IMR-90 (cell line): Measurements from ENCODE around the gene PIP5K1C. TPM values are rescaled to one million over a fixed set of nuclear protein-coding genes. Genes with fewer than 3 reads are reported as not detected.

Experiments used
- ATAC-seq: fragments of 200-7000 bp; cut with Tn5 transposase; 2 replicates; pipeline ENCODE4 v1.9.1; 2020; ENCODE audit warnings: low read depth, mild to moderate bottlenecking, moderate library complexity
- BruUV-seq: library from RNA; stranded (reverse); fragments of 400-500 nt; replicated peaks from 2 replicates; lab custom pipeline; 2021; lab: Mats Ljungman, UMichigan
- CTCF ChIA-PET: fragments of 300-600 bp; formaldehyde crosslinking; extraction: SDS; loops from one replicate; lab custom pipeline; 2021; ENCODE audit warnings: antibody characterized with exemption; lab: Yijun Ruan, JAX
- POLR2A ChIA-PET: fragments of 300-600 bp; sonication (Branson Sonifier 250); formaldehyde crosslinking; loops from one replicate; lab custom pipeline; 2022; ENCODE audit warnings: antibody characterized with exemption; ENCODE audit not compliant: unreplicated experiment; lab: Charles Lee
- DNase-seq: peaks from one replicate; pipeline ENCODE4 v3.0.0; 2013
- H2AFZ ChIP-seq: replicated peaks from 2 replicates; pipeline ENCODE3; 2013; ENCODE audit warnings: low read length, mild to moderate bottlenecking; ENCODE audit not compliant: poor library complexity
- H2AK5ac ChIP-seq: 2 replicates; pipeline ENCODE4 v1.6.1; 2013; ENCODE audit warnings: low read depth, low read length, inconsistent platforms
- H2AK9ac ChIP-seq: replicated peaks from 2 replicates; pipeline ENCODE3; 2013; ENCODE audit warnings: mild to moderate bottlenecking, low read depth, low read length, moderate library complexity; ENCODE audit not compliant: poor library complexity
- H2BK120ac ChIP-seq: 2 replicates; pipeline ENCODE4 v1.6.1; 2013; ENCODE audit warnings: low read depth, low read length, inconsistent platforms
- H2BK15ac ChIP-seq: 3 replicates; pipeline ENCODE4 v1.6.1; 2013; ENCODE audit warnings: low read depth, low read length, inconsistent platforms
- H2BK20ac ChIP-seq: 2 replicates; pipeline ENCODE4 v1.6.1; 2013; ENCODE audit warnings: low read depth, mild to moderate bottlenecking, inconsistent platforms, low read length, moderate library complexity
- H2BK5ac ChIP-seq: 2 replicates; pipeline ENCODE4 v1.6.1; 2013; ENCODE audit warnings: mild to moderate bottlenecking, low read depth, low read length, inconsistent platforms; ENCODE audit not compliant: poor library complexity, severe bottlenecking
- H3K14ac ChIP-seq: replicated peaks from 2 replicates; pipeline ENCODE4 v1.6.1; 2013; ENCODE audit warnings: low read depth, low read length, inconsistent platforms
- H3K18ac ChIP-seq: 2 replicates; pipeline ENCODE4 v1.6.1; 2013; ENCODE audit warnings: low read depth, low read length, control low read depth
- H3K23ac ChIP-seq: 2 replicates; pipeline ENCODE4 v1.6.1; 2013; ENCODE audit warnings: low read depth, low read length, inconsistent platforms
- H3K27ac ChIP-seq: 2 replicates; pipeline ENCODE4 v1.5.1; 2013; ENCODE audit warnings: mild to moderate bottlenecking, control low read depth, low read length; ENCODE audit not compliant: insufficient read depth
- H3K27me3 ChIP-seq: 2 replicates; pipeline ENCODE4 v1.6.1; 2013; ENCODE audit warnings: low read length; ENCODE audit not compliant: control insufficient read depth, insufficient read depth
- H3K36me3 ChIP-seq: 2 replicates; pipeline ENCODE4 v1.6.1; 2013; ENCODE audit warnings: low read length, mixed read lengths; ENCODE audit not compliant: control insufficient read depth, insufficient read depth
- H3K4ac ChIP-seq: 2 replicates; pipeline ENCODE4 v1.6.1; 2013; ENCODE audit warnings: low read depth, low read length, inconsistent platforms
- H3K4me1 ChIP-seq: 2 replicates; pipeline ENCODE4 v1.6.1; 2013; ENCODE audit warnings: low read length, mixed read lengths; ENCODE audit not compliant: control insufficient read depth, insufficient read depth
- H3K4me2 ChIP-seq: 2 replicates; pipeline ENCODE4 v1.6.1; 2013; ENCODE audit warnings: low read depth, mild to moderate bottlenecking, control low read depth, low read length, moderate library complexity
- H3K4me3 ChIP-seq: 2 replicates; pipeline ENCODE4 v1.5.1; 2013; ENCODE audit warnings: low read depth, mild to moderate bottlenecking, control low read depth, low read length, moderate library complexity; ENCODE audit not compliant: insufficient read depth
- H3K56ac ChIP-seq: 2 replicates; pipeline ENCODE4 v1.6.1; 2013; ENCODE audit warnings: low read length, inconsistent platforms; ENCODE audit not compliant: insufficient read depth; ENCODE audit errors: extremely low read depth
- H3K79me1 ChIP-seq, 2 experiments: 2 replicates each; pipeline ENCODE4 v1.6.1; 2013; ENCODE audit warnings: low read length in 2 of 2, inconsistent platforms in 1 of 2, low read depth in 1 of 2
- H3K9ac ChIP-seq: 2 replicates; pipeline ENCODE4 v1.6.1; 2013; ENCODE audit warnings: low read depth, low read length, control low read depth
- H3K9me1 ChIP-seq: 2 replicates; pipeline ENCODE4 v1.6.1; 2013; ENCODE audit warnings: low read length, inconsistent platforms; ENCODE audit not compliant: insufficient read depth
- H3K9me3 ChIP-seq: 2 replicates; pipeline ENCODE4 v1.6.1; 2013; ENCODE audit warnings: low read length; ENCODE audit not compliant: control insufficient read depth, insufficient read depth
- H4K20me1 ChIP-seq: 2 replicates; pipeline ENCODE4 v1.6.1; 2013; ENCODE audit warnings: low read length, inconsistent platforms; ENCODE audit not compliant: insufficient read depth
- H4K5ac ChIP-seq: 2 replicates; pipeline ENCODE4 v1.6.1; 2013; ENCODE audit warnings: mild to moderate bottlenecking, low read depth, low read length, control low read depth
- H4K8ac ChIP-seq, 2 experiments: 2 replicates each; pipeline ENCODE4 v1.6.1; 2013; ENCODE audit warnings: low read depth in 2 of 2, low read length in 2 of 2, control low read depth in 1 of 2, inconsistent platforms in 1 of 2
- H4K91ac ChIP-seq: 2 replicates; pipeline ENCODE4 v1.6.1; 2013; ENCODE audit warnings: low read depth, low read length, inconsistent platforms; ENCODE audit not compliant: insufficient read depth
- BHLHE40 ChIP-seq: fragments of 150-350 bp; IDR thresholded peaks from 2 replicates; pipeline ENCODE4 v1.6.1; 2016; ENCODE audit warnings: mild to moderate bottlenecking, low read depth, low read length
- CTCF ChIP-seq: conservative IDR thresholded peaks from 2 replicates; pipeline ENCODE4 v1.5.1; 2012; ENCODE audit warnings: mild to moderate bottlenecking, low read depth, low read length, improper control_type of control experiment
- WGBS, 2 experiments: methylation state at CpG; one replicate each; pipeline versions ENCODE4 v1.1.5 to v1.1.7; 2013; ENCODE audit warnings: missing lambda C conversion rate in 2 of 2; ENCODE audit not compliant: insufficient read length in 1 of 2; ENCODE audit errors: extremely low coverage in 2 of 2; 5-methylcytosine and 5-hydroxymethylcytosine counted together
- dilution Hi-C: fragments of 300-500 bp; cut with HindIII; formaldehyde crosslinking; loops from one replicate; pipeline ENCODE4 v1.14.3; 2018; ENCODE audit warnings: low sequenced_read_pairs; ENCODE audit not compliant: unreplicated experiment
- in situ Hi-C: fragments of 300-500 bp; cut with MboI; formaldehyde crosslinking; loops from 3 replicates; pipeline ENCODE4 v1.14.3; 2019; ENCODE audit warnings: low sequenced_read_pairs, inconsistent platforms, mixed read lengths
- intact Hi-C: fragments of 100-400 bp; cut with micrococcal nuclease; formaldehyde crosslinking; loops from 2 replicates; pipeline ENCODE4 v1.10.0; 2022
- polyA plus RNA-seq, 3 experiments: library from polyadenylated mRNA; depleted of rRNA; stranded (reverse); fragments of >200 nt; gene quantifications; 2 replicates each; pipeline ENCODE4 v1.2.3, GENCODE V29; 2012; ENCODE audit warnings: low replicate concordance in 1 of 3
- total RNA-seq: library from RNA; depleted of rRNA; stranded (reverse); fragments of >200 nt; gene quantifications from 2 replicates; pipeline ENCODE4 v1.2.3, GENCODE V29; 2012

Gene PIP5K1C
- total and polyA plus RNA-seq, 2 of the 4 experiments (the other 2 are of a cell fraction), result 13.6 to 23.3 TPM

GRCh38 chr19:3746371-3747056 is 46.2 kb upstream of the PIP5K1C start:
- Histone ChIP-seq H3K79me1 (no peaks in the 10 kb centered on the region), H3K4me2 (no peak overlapping the region), H3K9me1 (no peaks in the 10 kb centered on the region), H3K4ac (no peak overlapping the region), H2BK20ac (no peak overlapping the region), H2AK5ac (no peak overlapping the region), H4K8ac (no peak overlapping the region), H2AFZ (no peak overlapping the region), H3K4me1 (no peaks in the 10 kb centered on the region), H3K18ac (no peak overlapping the region), H4K91ac (no peak overlapping the region), H3K14ac (no peak overlapping the region), H3K36me3 (peaks cover 10% of the 10 kb centered on the region; the same call in 1 of the 2 replicates), H2BK120ac (no peak overlapping the region), H2BK5ac (no peak overlapping the region), H3K23ac (no peak overlapping the region), H4K5ac (no peak overlapping the region), H3K9me3 (peaks cover 2% of the 10 kb centered on the region; the same call in 1 of the 2 replicates), H3K9ac (no peak overlapping the region), H4K20me1 (no peaks in the 10 kb centered on the region), H2BK15ac (no peak overlapping the region), H2AK9ac (no peak overlapping the region), H3K56ac (no peak overlapping the region), H3K27ac (no peak overlapping the region), H3K27me3 (peaks cover 7% of the 10 kb centered on the region), H3K4me3 (no peak overlapping the region)
- POLR2A ChIA-PET, result no interaction called here
- in situ Hi-C loops, result no loop called here
- ATAC-seq (no peak), DNase-seq (no peak)
- WGBS, 2 experiments, result 47% methylated on average over 9 of the region's 31 CpGs; no CpG with 5 or more reads in 1 of the 2 experiments
- CTCF ChIA-PET, result no interaction called here
- BruUV-seq, result no TSS peak
- dilution Hi-C loops, result no loop called here
- TF ChIP-seq CTCF (no peak), BHLHE40 (no peak)
- intact Hi-C loops, result no loop called here
